Measurements from ENCODE around the gene THSD7B.

Gene THSD7B

GRCh38 chr2:137724912-137725311, 959.6 kb downstream of the THSD7B start:
- POLR2A ChIA-PET (ENCODE audit: low non-redundant PET), result no interaction called here

More at GRCh38 chr2:137724912-137725311, 959.6 kb downstream of the THSD7B start:
- no peak for TF ChIP-seq CTCF (conservative IDR thresholded peaks at IDR 0.05; ENCODE audit: low read depth)
- H3K27ac ChIP-seq, result no peak overlapping the region
- DNase-seq (ENCODE audit: low spot score), result no peak
- CTCF ChIA-PET, result no interaction called here

Data from RWPE1 (cell line).